Stimulated activated CD8-positive, alpha-beta memory T cell treated with anti-CD3 and anti-CD28 coated beads, Interleukin-15, amount 100 ng/mL, for 4 hours (primary cell): ENCODE results near the gene ZFAND2B.
A peak's percentile ranks its signal among the peaks of the same experiment; 100 is the strongest.
"Not testable (repeated sequence)": the region's sequence is repeated elsewhere in the genome, so short reads cannot be mapped to it uniquely, and the experiment has no call there.

Experiments used
- DNase-seq, 2 donors: peaks; one replicate each; pipeline ENCODE4 v3.0.0-alpha.2; 2020; ENCODE audit warnings: low read depth in 2 of 2

The ZFAND2B gene

GRCh38 chr2:219250049-219250781 is 43.6 kb downstream of the ZFAND2B start:
- DNase-seq, result no peak

DNA sequence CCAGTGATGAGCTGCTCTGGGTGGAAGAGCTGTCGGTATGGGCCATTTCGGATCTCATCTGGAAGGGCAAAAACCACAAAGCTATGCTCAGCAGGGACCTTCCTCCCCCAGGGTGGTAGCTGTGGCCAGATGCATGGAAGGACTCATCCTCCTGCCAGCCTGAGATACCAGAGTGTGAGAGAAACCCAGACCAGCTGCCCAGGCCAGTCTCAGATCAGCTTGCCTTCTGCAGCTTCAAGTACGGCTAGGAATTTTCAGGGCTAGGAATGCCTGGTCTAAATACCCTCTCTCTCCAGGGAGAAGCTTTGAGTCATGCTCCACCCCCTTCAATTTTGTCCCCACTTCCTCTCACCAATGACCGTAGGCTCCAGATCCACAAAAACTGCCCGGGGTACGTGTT is 45.1 kb downstream of the ZFAND2B start:
- no peak for DNase-seq

DNA sequence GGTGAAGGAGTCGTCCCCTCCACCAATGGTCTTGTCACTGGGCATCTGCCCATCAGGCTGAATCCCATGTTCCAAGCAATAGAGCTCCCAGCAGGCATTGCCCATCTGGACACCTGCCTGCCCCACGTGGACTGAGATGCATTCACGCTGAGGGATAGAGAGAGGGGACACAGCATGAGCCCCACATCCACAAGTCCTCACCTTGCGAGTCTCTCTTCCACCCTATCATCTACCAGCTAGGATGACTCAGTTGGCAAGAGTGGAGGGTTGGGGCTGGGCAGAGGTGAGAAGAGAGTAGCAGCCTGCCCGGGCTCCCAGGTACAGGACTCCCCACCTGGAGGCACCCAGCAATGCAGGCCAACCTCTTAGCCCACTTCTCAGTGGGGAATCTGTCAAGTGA is 45.5 kb downstream of the ZFAND2B start:
- no peak for DNase-seq

DNA sequence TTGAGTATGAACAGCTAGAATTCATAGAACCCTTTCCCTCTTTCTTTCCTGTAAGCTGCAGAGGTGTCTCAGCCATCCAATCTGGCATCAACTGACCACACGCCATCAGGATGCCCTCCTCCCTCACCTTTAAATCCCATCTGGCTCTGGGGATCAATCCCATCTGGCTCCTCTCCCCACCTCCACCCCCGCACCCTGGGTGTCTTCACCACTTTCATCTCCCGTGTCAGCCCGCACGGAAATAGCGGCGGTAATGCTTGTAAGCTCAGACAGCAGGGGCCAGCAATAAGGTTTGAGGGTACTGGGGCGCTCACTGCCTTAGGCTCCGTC is 46.0 kb downstream of the ZFAND2B start:
- DNase-seq, result peak in 1 of 2 donors; percentile 18

- peak in 1 of 2 donors; percentile 7 for DNase-seq
Measured at GRCh38 chr2:219252900-219253752, 46.5 kb downstream of the ZFAND2B start, which contains the start of gene TUBA4B. Gene TUBA4B (plus strand): TSS chr2:219253243. CDS start chr2:219253408, 165 bp downstream.

GRCh38 chr2:219253753-219254589 is 47.4 kb downstream of the ZFAND2B start, which contains the start of gene TUBA4A:
Gene TUBA4A (minus strand): TSS chr2:219253918. CDS start chr2:219253858, 60 bp downstream.
- DNase-seq, result peak; percentile 80 to 83

GRCh38 chr2:219254590-219255201 is 48.1 kb downstream of the ZFAND2B start:
- DNase-seq, result peak in 1 of 2 donors; percentile 15

DNA sequence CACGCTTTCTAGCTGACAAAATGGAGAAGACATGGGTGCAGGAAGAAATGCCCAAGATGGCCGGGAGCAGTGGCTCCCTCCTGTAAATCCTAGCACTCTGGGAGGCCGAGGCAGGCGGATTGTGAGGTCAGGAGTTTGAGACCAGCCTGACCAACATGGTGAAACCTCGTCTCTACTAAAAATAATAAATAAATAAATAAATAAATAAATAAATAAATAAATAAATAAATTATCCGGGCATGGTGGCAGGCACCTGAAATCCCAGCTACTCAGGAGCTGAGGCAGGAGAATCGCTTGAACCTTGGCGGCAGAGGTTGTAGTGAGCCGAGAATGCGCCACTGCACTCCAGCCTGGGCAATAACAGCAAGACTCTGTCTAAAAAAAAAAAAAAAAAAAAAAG is 52.4 kb downstream of the ZFAND2B start:
- not testable (repeated sequence) for DNase-seq
